ENCODE measurements around the gene DCLK2.

The DCLK2 gene

GRCh38 chr4:150069353-150069752 lies 8.9 kb upstream of the DCLK2 start:
- DNase-seq (ENCODE audit: low read depth in 2 of 2), result no peak

- no peak for DNase-seq (ENCODE audit: low read depth in 2 of 2)
Measured at GRCh38 chr4:150070464-150071170, 7.6 kb upstream of the DCLK2 start.

GRCh38 chr4:150072471-150072870 lies 5.8 kb upstream of the DCLK2 start:
- DNase-seq (ENCODE audit: low read depth in 2 of 2), result no peak

GRCh38 chr4:150072906-150073714 lies 5.1 kb upstream of the DCLK2 start:
- no peak for DNase-seq (ENCODE audit: low read depth in 2 of 2)

- DNase-seq (ENCODE audit: low read depth in 2 of 2), result no peak
Measured at GRCh38 chr4:150074064-150074463, 4.2 kb upstream of the DCLK2 start.

GRCh38 chr4:150078579-150079080 lies 385 bp downstream of the DCLK2 start:
- DNase-seq (ENCODE audit: low read depth in 2 of 2), result no peak

GRCh38 chr4:150079081-150079581 lies 886 bp downstream of the DCLK2 start:
- DNase-seq (ENCODE audit: low read depth in 2 of 2), result no peak

- DNase-seq (ENCODE audit: low read depth in 2 of 2), result no peak
Measured at GRCh38 chr4:150080337-150080736, 2.1 kb downstream of the DCLK2 start.

- DNase-seq (ENCODE audit: low read depth in 2 of 2), result no peak
Measured at GRCh38 chr4:150080875-150081274, 2.6 kb downstream of the DCLK2 start.

- DNase-seq (ENCODE audit: low read depth in 2 of 2), result no peak
Measured at GRCh38 chr4:150082241-150082640, 4.0 kb downstream of the DCLK2 start.

GRCh38 chr4:150087006-150087405 lies 8.8 kb downstream of the DCLK2 start:
- DNase-seq (ENCODE audit: low read depth in 2 of 2), result no peak

- no peak for DNase-seq (ENCODE audit: low read depth in 2 of 2)
Measured at GRCh38 chr4:150089732-150090131, 11.5 kb downstream of the DCLK2 start.

GRCh38 chr4:150090836-150091235 lies 12.6 kb downstream of the DCLK2 start:
- no peak for DNase-seq (ENCODE audit: low read depth in 2 of 2)

- DNase-seq (ENCODE audit: low read depth in 2 of 2), result no peak
Measured at GRCh38 chr4:150094676-150095075, 16.4 kb downstream of the DCLK2 start.

- DNase-seq (ENCODE audit: low read depth in 2 of 2), result no peak
Measured at GRCh38 chr4:150096625-150097024, 18.4 kb downstream of the DCLK2 start.

- DNase-seq (ENCODE audit: low read depth in 2 of 2), result no peak
Measured at GRCh38 chr4:150098214-150098613, 20.0 kb downstream of the DCLK2 start.

- DNase-seq (ENCODE audit: low read depth in 2 of 2), result no peak
Measured at GRCh38 chr4:150104404-150105027, 26.3 kb downstream of the DCLK2 start.

GRCh38 chr4:150106886-150107285 lies 28.6 kb downstream of the DCLK2 start:
- no peak for DNase-seq (ENCODE audit: low read depth in 2 of 2)

GRCh38 chr4:150108691-150109090 lies 30.4 kb downstream of the DCLK2 start:
- DNase-seq (ENCODE audit: low read depth in 2 of 2), result no peak

- DNase-seq (ENCODE audit: low read depth in 2 of 2), result no peak
Measured at GRCh38 chr4:150114641-150115040, 36.4 kb downstream of the DCLK2 start.

GRCh38 chr4:150115851-150116250 lies 37.6 kb downstream of the DCLK2 start:
- DNase-seq (ENCODE audit: low read depth in 2 of 2), result no peak

- no peak for DNase-seq (ENCODE audit: low read depth in 2 of 2)
Measured at GRCh38 chr4:150116506-150116905, 38.3 kb downstream of the DCLK2 start.
